K562 (cell line): ENCODE measurements around the gene DNAL4. TPM values are rescaled to one million over a fixed set of nuclear protein-coding genes. Genes with fewer than 3 reads are reported as not detected.

Source experiments
- BHLHE40 ChIP-seq: IDR thresholded peaks from 2 replicates; pipeline ENCODE4 v1.6.1; 2011; ENCODE audit warnings: low read length, improper control_type of control experiment
- CBX1 ChIP-seq: sonication (generic); IDR thresholded peaks from 2 replicates; pipeline ENCODE4 v1.6.1; 2016; ENCODE audit warnings: antibody characterized with exemption, low read depth, mild to moderate bottlenecking
- FIP1L1 ChIP-seq: fragments of 200-400 bp; formaldehyde crosslinking; IDR thresholded peaks from 2 replicates; pipeline ENCODE4 v1.6.1; 2018; ENCODE audit warnings: mild to moderate bottlenecking, low read depth, low read length; ENCODE audit not compliant: poor library complexity, severe bottlenecking
- FOXK1 ChIP-seq: sonication (generic); formaldehyde crosslinking; IDR thresholded peaks from 2 replicates; pipeline ENCODE4 v1.8.0; 2022; ENCODE audit warnings: missing genetic modification reagents, mild to moderate bottlenecking, borderline replicate concordance
- POLR2AphosphoS2 ChIP-seq: IDR thresholded peaks from 2 replicates; pipeline ENCODE4 v1.6.1; 2012; ENCODE audit warnings: low read length, improper control_type of control experiment
- PTTG1 ChIP-seq: fragments of 450-650 bp; IDR thresholded peaks from 2 replicates; pipeline ENCODE4 v1.6.1; 2016; ENCODE audit warnings: low read depth, mild to moderate bottlenecking, missing genetic modification characterization, missing compliant biosample characterization
- SETDB1 ChIP-seq: IDR thresholded peaks from one replicate; pipeline ENCODE4 v1.6.1; 2012; ENCODE audit warnings: low read length, control low read depth, inconsistent platforms
- STAG1 ChIP-seq: sonication (generic); formaldehyde crosslinking; IDR thresholded peaks from 2 replicates; pipeline ENCODE4 v1.5.0; 2020; ENCODE audit warnings: missing genetic modification reagents, borderline replicate concordance
- TARDBP ChIP-seq: fragments of 450-650 bp; IDR thresholded peaks from 2 replicates; pipeline ENCODE4 v1.6.1; 2016
- polyA plus RNA-seq, 8 experiments: library from polyadenylated mRNA; depleted of rRNA in 4 of 8; stranded (reverse) in 5 of 8; unstranded in 3 of 8; fragments of >200 nt; fragmentation: Nextera tagmentation in 2 of 8; fragmentation: Illumina TruSeq in 1 of 8; extraction: Ambion mirVana in 2 of 8; extraction: Trizol in 1 of 8; gene quantifications; 2 replicates each; pipeline versions ENCODE4 v1.2.1 to v1.2.3, GENCODE V29; 2011 to 2014; ENCODE audit warnings: inconsistent platforms in 1 of 8, missing spikeins in 1 of 8
- total RNA-seq, 7 experiments: library from RNA; depleted of rRNA in 6 of 7; stranded (reverse); fragments of >200 nt in 6 of 7; fragmentation: Illumina TruSeq in 2 of 7; extraction: Trizol in 2 of 7; gene quantifications; 2 replicates each; pipeline versions ENCODE4 v1.2.1 to v1.2.3, GENCODE V29; 2011 to 2021; ENCODE audit warnings: low replicate concordance in 1 of 7
- TF ChIP-seq, protein P1 (sequence below): fragments of 450-650 bp; IDR thresholded peaks from 2 replicates; pipeline ENCODE4 v1.6.1; 2016; ENCODE audit warnings: borderline replicate concordance
- TF ChIP-seq, protein P2 (sequence below), 3 experiments: fragments of 200-800 bp in 1 of 3; fragments of 250-450 bp in 1 of 3; fragments of 450-650 bp in 1 of 3; sonication (Bioruptor Pico) in 1 of 3; sonication (Bioruptor generic) in 1 of 3; formaldehyde crosslinking in 1 of 3; IDR thresholded peaks; 2 replicates each; pipeline versions ENCODE4 v1.6.1 to v1.8.0; 2016 to 2022; ENCODE audit warnings: mild to moderate bottlenecking in 2 of 3, missing genetic modification characterization in 2 of 3, missing compliant biosample characterization in 1 of 3, moderate library complexity in 1 of 3
- TF ChIP-seq, protein P3 (sequence below), 2 experiments: fragments of 450-650 bp in 1 of 2; sonication (generic) in 1 of 2; formaldehyde crosslinking in 1 of 2; IDR thresholded peaks in 1 of 2; conservative IDR thresholded peaks in 1 of 2; 2 replicates each; pipeline versions ENCODE4 v1.6.1 to v1.8.1; 2016 to 2023; ENCODE audit warnings: mild to moderate bottlenecking in 2 of 2, moderate library complexity in 2 of 2, inconsistent platforms in 1 of 2, missing genetic modification reagents in 1 of 2
- TF ChIP-seq, protein P4 (sequence below): IDR thresholded peaks from 3 replicates; pipeline ENCODE4 v1.6.1; 2011; ENCODE audit warnings: borderline replicate concordance, mild to moderate bottlenecking, moderate library complexity; ENCODE audit not compliant: insufficient read length; ENCODE audit errors: extremely low read depth
- TF ChIP-seq, protein P5 (sequence below): IDR thresholded peaks from 2 replicates; pipeline ENCODE4 v1.6.1; 2014; ENCODE audit warnings: antibody characterized with exemption

Gene DNAL4
- total and polyA plus RNA-seq, 9 of the 15 experiments (the other 6 are each of a cell fraction or from before 2014, with no cell fraction given), result 0.20 to 9.4 (median 5.2) TPM

DNA sequence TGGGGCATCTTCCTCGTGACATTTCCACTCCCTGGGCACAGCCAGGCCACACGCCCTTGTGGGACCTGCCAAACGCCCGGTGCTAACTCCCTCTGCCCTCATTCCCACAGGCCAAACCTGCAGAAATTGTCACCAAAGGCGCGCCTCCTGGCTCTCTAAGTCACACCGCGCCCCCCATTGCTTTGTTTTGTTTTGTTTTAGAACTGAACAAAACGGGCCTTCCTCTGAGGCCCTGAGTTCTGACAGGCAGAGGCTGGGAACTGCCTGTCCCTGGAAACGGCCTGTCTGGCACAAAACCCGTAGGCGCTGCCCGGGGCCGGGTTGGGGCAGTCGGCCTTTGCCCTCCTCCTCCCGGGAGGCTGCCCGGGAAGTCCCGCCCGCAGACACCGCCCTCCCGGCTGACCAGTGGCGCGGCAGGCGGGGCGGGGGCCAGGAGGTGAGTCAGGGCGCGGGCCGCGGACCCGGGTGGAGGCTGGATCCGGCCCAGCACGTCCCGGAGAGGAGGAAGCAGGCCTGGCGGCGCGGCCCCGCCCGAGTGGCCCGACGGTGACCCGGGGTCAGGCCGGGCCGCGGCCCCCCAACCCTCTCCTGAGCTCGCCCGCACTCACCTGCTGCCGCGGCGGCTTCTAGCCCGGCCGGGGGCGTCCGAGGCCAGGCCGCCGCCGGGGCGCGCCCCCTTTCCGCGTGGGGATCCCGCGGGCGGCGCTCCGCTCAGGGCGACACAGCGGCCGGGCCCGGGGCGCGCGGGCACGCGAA, 38.6 kb downstream of the DNAL4 start (continued):
- TF ChIP-seq, protein P1, sequence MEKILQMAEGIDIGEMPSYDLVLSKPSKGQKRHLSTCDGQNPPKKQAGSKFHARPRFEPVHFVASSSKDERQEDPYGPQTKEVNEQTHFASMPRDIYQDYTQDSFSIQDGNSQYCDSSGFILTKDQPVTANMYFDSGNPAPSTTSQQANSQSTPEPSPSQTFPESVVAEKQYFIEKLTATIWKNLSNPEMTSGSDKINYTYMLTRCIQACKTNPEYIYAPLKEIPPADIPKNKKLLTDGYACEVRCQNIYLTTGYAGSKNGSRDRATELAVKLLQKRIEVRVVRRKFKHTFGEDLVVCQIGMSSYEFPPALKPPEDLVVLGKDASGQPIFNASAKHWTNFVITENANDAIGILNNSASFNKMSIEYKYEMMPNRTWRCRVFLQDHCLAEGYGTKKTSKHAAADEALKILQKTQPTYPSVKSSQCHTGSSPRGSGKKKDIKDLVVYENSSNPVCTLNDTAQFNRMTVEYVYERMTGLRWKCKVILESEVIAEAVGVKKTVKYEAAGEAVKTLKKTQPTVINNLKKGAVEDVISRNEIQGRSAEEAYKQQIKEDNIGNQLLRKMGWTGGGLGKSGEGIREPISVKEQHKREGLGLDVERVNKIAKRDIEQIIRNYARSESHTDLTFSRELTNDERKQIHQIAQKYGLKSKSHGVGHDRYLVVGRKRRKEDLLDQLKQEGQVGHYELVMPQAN, result no peak
- no peak for TF ChIP-seq STAG1 (CRISPR knock-in tag)
- TF ChIP-seq POLR2AphosphoS2, result no peak
- peak; percentile 36 for TF ChIP-seq FIP1L1
- TF ChIP-seq, protein P2, sequence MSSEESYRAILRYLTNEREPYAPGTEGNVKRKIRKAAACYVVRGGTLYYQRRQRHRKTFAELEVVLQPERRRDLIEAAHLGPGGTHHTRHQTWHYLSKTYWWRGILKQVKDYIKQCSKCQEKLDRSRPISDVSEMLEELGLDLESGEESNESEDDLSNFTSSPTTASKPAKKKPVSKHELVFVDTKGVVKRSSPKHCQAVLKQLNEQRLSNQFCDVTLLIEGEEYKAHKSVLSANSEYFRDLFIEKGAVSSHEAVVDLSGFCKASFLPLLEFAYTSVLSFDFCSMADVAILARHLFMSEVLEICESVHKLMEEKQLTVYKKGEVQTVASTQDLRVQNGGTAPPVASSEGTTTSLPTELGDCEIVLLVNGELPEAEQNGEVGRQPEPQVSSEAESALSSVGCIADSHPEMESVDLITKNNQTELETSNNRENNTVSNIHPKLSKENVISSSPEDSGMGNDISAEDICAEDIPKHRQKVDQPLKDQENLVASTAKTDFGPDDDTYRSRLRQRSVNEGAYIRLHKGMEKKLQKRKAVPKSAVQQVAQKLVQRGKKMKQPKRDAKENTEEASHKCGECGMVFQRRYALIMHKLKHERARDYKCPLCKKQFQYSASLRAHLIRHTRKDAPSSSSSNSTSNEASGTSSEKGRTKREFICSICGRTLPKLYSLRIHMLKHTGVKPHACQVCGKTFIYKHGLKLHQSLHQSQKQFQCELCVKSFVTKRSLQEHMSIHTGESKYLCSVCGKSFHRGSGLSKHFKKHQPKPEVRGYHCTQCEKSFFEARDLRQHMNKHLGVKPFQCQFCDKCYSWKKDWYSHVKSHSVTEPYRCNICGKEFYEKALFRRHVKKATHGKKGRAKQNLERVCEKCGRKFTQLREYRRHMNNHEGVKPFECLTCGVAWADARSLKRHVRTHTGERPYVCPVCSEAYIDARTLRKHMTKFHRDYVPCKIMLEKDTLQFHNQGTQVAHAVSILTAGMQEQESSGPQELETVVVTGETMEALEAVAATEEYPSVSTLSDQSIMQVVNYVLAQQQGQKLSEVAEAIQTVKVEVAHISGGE (CRISPR knock-in tag; IDR thresholded peaks at IDR 0.05), result no peak
- TF ChIP-seq, protein P3, sequence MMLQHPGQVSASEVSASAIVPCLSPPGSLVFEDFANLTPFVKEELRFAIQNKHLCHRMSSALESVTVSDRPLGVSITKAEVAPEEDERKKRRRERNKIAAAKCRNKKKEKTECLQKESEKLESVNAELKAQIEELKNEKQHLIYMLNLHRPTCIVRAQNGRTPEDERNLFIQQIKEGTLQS (IDR thresholded peaks at IDR 0.05), result 0 out of 2 replicates have a peak, but pooled peaks have one; percentile 45
- TF ChIP-seq, protein P3 (CRISPR knock-in tag; conservative IDR thresholded peaks at IDR 0.05), result 0 out of 2 replicates have a peak, but pooled peaks have one; percentile 67
- no peak for TF ChIP-seq CBX1
- no peak for TF ChIP-seq FOXK1 (CRISPR knock-in tag)
- no peak; the same call in 1 of the 2 replicates for TF ChIP-seq TARDBP
- TF ChIP-seq, protein P4, sequence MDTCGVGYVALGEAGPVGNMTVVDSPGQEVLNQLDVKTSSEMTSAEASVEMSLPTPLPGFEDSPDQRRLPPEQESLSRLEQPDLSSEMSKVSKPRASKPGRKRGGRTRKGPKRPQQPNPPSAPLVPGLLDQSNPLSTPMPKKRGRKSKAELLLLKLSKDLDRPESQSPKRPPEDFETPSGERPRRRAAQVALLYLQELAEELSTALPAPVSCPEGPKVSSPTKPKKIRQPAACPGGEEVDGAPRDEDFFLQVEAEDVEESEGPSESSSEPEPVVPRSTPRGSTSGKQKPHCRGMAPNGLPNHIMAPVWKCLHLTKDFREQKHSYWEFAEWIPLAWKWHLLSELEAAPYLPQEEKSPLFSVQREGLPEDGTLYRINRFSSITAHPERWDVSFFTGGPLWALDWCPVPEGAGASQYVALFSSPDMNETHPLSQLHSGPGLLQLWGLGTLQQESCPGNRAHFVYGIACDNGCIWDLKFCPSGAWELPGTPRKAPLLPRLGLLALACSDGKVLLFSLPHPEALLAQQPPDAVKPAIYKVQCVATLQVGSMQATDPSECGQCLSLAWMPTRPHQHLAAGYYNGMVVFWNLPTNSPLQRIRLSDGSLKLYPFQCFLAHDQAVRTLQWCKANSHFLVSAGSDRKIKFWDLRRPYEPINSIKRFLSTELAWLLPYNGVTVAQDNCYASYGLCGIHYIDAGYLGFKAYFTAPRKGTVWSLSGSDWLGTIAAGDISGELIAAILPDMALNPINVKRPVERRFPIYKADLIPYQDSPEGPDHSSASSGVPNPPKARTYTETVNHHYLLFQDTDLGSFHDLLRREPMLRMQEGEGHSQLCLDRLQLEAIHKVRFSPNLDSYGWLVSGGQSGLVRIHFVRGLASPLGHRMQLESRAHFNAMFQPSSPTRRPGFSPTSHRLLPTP, result no peak
- peak; percentile 29; the same call in 1 of the 2 replicates for TF ChIP-seq BHLHE40
- no peak for TF ChIP-seq PTTG1 (tag)
- TF ChIP-seq SETDB1, result no peak
- TF ChIP-seq, protein P5, sequence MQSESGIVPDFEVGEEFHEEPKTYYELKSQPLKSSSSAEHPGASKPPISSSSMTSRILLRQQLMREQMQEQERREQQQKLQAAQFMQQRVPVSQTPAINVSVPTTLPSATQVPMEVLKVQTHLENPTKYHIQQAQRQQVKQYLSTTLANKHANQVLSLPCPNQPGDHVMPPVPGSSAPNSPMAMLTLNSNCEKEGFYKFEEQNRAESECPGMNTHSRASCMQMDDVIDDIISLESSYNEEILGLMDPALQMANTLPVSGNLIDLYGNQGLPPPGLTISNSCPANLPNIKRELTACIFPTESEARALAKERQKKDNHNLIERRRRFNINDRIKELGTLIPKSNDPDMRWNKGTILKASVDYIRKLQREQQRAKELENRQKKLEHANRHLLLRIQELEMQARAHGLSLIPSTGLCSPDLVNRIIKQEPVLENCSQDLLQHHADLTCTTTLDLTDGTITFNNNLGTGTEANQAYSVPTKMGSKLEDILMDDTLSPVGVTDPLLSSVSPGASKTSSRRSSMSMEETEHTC, result no peak
